Measurements from ENCODE around the gene FER1L5. TPM values are rescaled to one million over a fixed set of nuclear protein-coding genes. Genes with fewer than 3 reads are reported as not detected.

Gene FER1L5
- total and polyA plus RNA-seq, 2 experiments from 2014 or later = 0.18 to 0.76 TPM

- H3K27ac Mint-ChIP-seq = no peak overlapping the region
- DNase-seq (ENCODE audit: low spot score) (no peak), ATAC-seq (no peak)
- H3K27ac ChIP-seq (ENCODE audit: low read depth) = no peak overlapping the region
- H3K27me3 ChIP-seq (ENCODE audit: insufficient read depth) = no peaks in the 10 kb centered on the region
- H3K4me1 ChIP-seq (ENCODE audit: insufficient read depth) = no peaks in the 10 kb centered on the region
- TF ChIP-seq ZNF462 (CRISPR knock-in tag; IDR thresholded peaks at IDR 0.05) (no peak), JUNB (IDR thresholded peaks at IDR 0.05; ENCODE audit: unreplicated experiment) (no peak), EZH2 (IDR thresholded peaks at IDR 0.05; ENCODE audit: low read depth, unreplicated experiment) (no peak), CREB1 (CRISPR knock-in tag; IDR thresholded peaks at IDR 0.05; ENCODE audit: low read depth) (no peak), EZH2phosphoT487 (IDR thresholded peaks at IDR 0.05; ENCODE audit: unreplicated experiment) (no peak), NANOG (IDR thresholded peaks at IDR 0.05; ENCODE audit: borderline replicate concordance) (no peak), ZNF331 (CRISPR knock-in tag; IDR thresholded peaks at IDR 0.05; ENCODE audit: low read depth) (no peak)
- TF ChIP-seq, protein P1, sequence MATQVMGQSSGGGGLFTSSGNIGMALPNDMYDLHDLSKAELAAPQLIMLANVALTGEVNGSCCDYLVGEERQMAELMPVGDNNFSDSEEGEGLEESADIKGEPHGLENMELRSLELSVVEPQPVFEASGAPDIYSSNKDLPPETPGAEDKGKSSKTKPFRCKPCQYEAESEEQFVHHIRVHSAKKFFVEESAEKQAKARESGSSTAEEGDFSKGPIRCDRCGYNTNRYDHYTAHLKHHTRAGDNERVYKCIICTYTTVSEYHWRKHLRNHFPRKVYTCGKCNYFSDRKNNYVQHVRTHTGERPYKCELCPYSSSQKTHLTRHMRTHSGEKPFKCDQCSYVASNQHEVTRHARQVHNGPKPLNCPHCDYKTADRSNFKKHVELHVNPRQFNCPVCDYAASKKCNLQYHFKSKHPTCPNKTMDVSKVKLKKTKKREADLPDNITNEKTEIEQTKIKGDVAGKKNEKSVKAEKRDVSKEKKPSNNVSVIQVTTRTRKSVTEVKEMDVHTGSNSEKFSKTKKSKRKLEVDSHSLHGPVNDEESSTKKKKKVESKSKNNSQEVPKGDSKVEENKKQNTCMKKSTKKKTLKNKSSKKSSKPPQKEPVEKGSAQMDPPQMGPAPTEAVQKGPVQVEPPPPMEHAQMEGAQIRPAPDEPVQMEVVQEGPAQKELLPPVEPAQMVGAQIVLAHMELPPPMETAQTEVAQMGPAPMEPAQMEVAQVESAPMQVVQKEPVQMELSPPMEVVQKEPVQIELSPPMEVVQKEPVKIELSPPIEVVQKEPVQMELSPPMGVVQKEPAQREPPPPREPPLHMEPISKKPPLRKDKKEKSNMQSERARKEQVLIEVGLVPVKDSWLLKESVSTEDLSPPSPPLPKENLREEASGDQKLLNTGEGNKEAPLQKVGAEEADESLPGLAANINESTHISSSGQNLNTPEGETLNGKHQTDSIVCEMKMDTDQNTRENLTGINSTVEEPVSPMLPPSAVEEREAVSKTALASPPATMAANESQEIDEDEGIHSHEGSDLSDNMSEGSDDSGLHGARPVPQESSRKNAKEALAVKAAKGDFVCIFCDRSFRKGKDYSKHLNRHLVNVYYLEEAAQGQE (IDR thresholded peaks at IDR 0.05; ENCODE audit: unreplicated experiment) = no peak
- TF ChIP-seq, protein P2, sequence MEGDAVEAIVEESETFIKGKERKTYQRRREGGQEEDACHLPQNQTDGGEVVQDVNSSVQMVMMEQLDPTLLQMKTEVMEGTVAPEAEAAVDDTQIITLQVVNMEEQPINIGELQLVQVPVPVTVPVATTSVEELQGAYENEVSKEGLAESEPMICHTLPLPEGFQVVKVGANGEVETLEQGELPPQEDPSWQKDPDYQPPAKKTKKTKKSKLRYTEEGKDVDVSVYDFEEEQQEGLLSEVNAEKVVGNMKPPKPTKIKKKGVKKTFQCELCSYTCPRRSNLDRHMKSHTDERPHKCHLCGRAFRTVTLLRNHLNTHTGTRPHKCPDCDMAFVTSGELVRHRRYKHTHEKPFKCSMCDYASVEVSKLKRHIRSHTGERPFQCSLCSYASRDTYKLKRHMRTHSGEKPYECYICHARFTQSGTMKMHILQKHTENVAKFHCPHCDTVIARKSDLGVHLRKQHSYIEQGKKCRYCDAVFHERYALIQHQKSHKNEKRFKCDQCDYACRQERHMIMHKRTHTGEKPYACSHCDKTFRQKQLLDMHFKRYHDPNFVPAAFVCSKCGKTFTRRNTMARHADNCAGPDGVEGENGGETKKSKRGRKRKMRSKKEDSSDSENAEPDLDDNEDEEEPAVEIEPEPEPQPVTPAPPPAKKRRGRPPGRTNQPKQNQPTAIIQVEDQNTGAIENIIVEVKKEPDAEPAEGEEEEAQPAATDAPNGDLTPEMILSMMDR (conservative IDR thresholded peaks at IDR 0.05; ENCODE audit: low read depth in 2 of 2) = no peak
- no peaks in the 10 kb centered on the region for H3K9me2 ChIP-seq (ENCODE audit: insufficient read depth)
- no peaks in the 10 kb centered on the region for H3K9me3 Mint-ChIP-seq
- H3K36me3 ChIP-seq (ENCODE audit: insufficient read depth) = no peaks in the 10 kb centered on the region
- no peaks in the 10 kb centered on the region for H3K79me2 ChIP-seq (replicated peaks; ENCODE audit: insufficient read depth)
- no peak overlapping the region for H3K4me2 ChIP-seq
- no peak overlapping the region for H3K4me3 ChIP-seq
- no peak overlapping the region for H2AFZ ChIP-seq
- peaks cover 15% of the 10 kb centered on the region for H3K4me1 Mint-ChIP-seq
- H3K4me3 Mint-ChIP-seq = no peak overlapping the region
- no peaks in the 10 kb centered on the region for H4K20me1 ChIP-seq (replicated peaks; ENCODE audit: insufficient read depth)
- no peaks in the 10 kb centered on the region for H3K36me3 Mint-ChIP-seq (ENCODE audit: low read depth)
- H3F3A ChIP-seq (replicated peaks; ENCODE audit: low read depth) = no peaks in the 10 kb centered on the region
- peaks cover 4% of the 10 kb centered on the region for H3K27me3 Mint-ChIP-seq (ENCODE audit: insufficient read depth, low read depth, poor library complexity)
These were observed 40.7 kb downstream of the FER1L5 start for GRCh38 chr2:96683307-96683706.
